ENCODE data around the gene SNED1.

The SNED1 gene

DNA sequence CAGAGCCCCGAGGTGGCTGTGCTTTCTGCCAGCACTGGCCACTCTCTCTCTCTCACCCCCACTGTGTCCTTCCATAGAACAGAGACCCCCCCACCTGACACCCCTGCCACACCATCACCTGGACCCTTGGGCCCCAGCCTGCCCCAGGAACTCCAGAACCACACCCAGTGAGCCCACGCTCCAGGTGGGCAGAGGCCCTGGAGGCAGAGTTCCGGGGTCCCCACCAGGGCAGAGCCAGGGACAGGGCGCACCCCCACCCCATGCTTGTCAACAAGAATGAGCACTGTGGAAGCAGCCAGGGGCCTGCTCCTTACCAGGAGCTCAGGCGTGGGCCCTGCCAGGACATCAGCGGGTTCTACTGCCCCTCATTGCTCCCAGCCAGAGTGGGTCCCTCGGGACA is 136.3 kb downstream of the SNED1 start:
- Mint-ChIP-seq H3K27me3 (no peaks in the 10 kb centered on the region), H3K4me1 (peaks cover 26% of the 10 kb centered on the region), H3K4me3 (no peak overlapping the region), H3K36me3 (peaks cover 82% of the 10 kb centered on the region), H3K27ac (no peak overlapping the region), H3K9me3 (no peaks in the 10 kb centered on the region)
- ATAC-seq = peak; percentile 5

DNA sequence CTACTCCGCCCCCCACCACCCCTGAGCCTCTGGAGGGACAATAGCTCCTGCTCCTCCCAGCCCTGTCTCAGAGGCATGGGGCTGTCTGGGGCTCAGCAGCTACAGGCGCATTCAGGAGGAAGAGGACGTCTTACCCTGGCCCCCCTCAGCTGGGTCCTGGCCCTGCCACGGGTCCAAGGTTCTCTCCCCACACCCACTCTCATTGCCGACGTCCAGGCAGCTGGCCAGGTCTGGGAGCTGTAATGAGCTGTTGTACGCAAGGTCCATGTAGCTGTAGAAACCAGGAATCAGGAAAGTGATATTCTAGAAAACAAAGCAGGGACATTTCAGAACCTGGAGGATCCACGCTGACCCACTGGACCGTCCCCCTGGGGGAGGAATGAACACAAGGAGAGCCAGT is 137.3 kb downstream of the SNED1 start:
- ATAC-seq = no peak
- Mint-ChIP-seq H3K27ac (no peak overlapping the region), H3K4me3 (no peak overlapping the region), H3K9me3 (no peaks in the 10 kb centered on the region), H3K27me3 (no peaks in the 10 kb centered on the region), H3K36me3 (peaks cover 82% of the 10 kb centered on the region), H3K4me1 (peaks cover 16% of the 10 kb centered on the region)

DNA sequence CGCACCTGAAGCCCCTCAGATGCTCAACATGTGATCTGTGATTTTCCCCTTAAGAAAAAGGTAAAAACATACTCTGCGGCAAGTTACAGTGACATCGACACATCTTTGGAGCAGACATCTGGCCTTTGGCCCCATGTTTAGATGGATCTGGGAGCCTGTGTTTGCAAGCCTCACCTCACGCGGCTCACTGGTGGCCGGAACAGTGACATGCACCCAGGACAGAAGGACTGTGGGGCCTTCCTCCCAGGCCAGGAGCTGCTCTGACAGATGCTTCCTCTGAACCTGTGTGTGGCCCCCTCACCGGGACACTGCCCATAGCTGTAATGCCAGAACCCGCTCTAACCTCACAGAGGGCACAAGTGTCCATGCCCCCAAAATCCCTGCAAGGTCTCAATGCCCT is 137.8 kb downstream of the SNED1 start:
- Mint-ChIP-seq H3K27me3 (no peaks in the 10 kb centered on the region), H3K4me1 (peaks cover 15% of the 10 kb centered on the region), H3K27ac (no peak overlapping the region), H3K36me3 (peaks cover 83% of the 10 kb centered on the region), H3K9me3 (no peaks in the 10 kb centered on the region), H3K4me3 (no peak overlapping the region)
- no peak for ATAC-seq

DNA sequence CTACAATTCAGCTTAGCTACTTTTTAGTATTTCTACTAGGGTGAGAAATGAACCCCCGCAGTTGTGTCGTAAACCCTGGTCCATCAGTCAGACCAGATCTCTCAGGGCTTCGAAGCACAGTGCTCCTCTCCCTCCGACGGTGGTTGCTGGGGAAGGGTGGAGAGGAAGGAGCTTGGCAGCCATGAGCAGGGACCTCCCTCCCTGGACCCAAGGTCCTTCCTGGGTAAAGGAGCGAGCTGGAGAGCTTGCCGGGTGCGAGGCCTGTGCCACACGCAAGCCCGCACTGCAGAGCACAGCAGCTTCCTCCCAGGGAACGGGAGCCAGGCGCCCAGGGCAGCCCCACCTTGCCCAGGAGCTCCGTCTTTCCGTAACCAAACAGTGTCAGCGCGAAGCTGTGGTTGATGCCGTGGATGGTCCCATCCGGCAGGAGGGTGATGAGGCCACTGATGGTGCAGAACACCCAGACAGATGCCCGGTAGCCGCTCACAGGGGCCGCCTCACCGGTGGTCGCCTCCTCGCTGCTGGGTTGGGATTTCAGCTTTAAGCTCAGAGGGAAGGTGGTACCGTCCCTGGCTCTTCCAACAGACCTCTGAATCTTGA is 138.3 kb downstream of the SNED1 start:
- Mint-ChIP-seq H3K36me3 (peaks cover 88% of the 10 kb centered on the region), H3K4me3 (no peak overlapping the region), H3K9me3 (no peaks in the 10 kb centered on the region), H3K27ac (no peak overlapping the region), H3K4me1 (peaks cover 18% of the 10 kb centered on the region), H3K27me3 (no peaks in the 10 kb centered on the region)
- ATAC-seq = no peak

DNA sequence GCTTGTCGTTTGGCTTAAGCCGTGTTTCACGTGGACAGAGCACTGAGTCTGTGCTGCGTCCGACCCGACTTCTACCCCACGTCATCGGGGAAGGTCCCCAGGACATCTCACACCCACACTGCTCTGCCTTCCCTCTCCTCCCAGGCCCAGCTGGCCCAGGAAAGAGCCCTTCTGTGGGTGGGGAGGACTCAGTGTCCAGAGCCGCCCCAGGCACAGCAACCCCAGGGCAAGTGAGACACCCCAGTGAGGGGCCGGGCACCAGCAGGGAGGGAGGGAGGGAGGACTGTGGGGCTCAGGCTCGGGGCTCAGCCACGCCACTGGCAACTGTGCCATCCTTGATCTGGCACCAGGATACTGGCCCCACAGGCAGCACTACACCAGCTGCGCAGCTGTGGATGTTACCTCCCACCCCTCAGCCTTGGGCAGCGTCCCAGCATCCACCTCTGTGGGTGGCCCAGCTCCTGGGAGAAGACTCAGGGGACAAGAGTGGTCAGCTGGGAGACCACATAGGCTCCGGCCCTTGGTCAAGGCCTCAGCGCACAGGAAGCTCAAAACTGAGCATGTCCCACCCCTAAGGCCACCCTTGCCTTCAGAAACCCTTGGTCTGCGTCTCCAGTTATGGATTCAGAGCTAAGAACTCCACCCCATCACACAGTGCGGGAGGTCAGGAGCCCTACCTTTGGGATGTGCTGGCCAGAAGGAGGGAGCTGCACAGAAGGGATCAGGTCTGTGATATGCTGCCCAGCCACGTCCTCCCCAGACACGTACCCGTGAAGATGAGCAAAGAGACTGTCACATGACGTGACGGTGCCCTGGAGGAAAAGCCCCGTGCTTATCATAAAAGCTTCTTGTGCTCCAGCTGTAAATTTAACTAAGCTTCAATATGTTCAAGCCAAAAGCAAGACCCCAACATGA is 139.1 kb downstream of the SNED1 start:
- Mint-ChIP-seq H3K4me1 (peaks cover 22% of the 10 kb centered on the region), H3K27me3 (no peaks in the 10 kb centered on the region), H3K4me3 (no peak overlapping the region), H3K27ac (no peak overlapping the region), H3K9me3 (no peaks in the 10 kb centered on the region), H3K36me3 (peaks cover 92% of the 10 kb centered on the region)
- ATAC-seq = no peak

DNA sequence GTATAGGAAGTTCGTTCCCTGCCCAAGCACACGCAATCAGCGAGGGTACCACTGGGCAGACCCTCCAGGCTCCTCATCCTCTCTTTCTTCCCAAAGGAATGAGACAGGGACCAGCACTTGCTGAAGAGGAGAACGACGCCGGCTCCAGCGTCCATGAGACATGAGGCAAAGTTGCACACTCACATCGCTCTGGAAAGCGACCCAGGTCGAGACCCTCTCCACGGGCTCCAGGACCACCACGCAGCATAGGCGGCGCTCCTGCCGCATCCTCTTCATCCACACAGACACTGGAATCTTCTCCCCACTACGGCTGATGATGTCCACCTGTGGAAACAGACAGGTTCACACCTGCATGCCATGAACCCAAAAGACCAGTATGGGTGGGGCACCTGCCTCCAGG is 140.1 kb downstream of the SNED1 start:
- H3K27ac Mint-ChIP-seq = no peak overlapping the region
- no peaks in the 10 kb centered on the region for H3K27me3 Mint-ChIP-seq
- no peak overlapping the region for H3K4me3 Mint-ChIP-seq
- H3K4me1 Mint-ChIP-seq = peaks cover 12% of the 10 kb centered on the region
- no peaks in the 10 kb centered on the region for H3K9me3 Mint-ChIP-seq
- no peak for ATAC-seq
- H3K36me3 Mint-ChIP-seq = peaks cover 92% of the 10 kb centered on the region

DNA sequence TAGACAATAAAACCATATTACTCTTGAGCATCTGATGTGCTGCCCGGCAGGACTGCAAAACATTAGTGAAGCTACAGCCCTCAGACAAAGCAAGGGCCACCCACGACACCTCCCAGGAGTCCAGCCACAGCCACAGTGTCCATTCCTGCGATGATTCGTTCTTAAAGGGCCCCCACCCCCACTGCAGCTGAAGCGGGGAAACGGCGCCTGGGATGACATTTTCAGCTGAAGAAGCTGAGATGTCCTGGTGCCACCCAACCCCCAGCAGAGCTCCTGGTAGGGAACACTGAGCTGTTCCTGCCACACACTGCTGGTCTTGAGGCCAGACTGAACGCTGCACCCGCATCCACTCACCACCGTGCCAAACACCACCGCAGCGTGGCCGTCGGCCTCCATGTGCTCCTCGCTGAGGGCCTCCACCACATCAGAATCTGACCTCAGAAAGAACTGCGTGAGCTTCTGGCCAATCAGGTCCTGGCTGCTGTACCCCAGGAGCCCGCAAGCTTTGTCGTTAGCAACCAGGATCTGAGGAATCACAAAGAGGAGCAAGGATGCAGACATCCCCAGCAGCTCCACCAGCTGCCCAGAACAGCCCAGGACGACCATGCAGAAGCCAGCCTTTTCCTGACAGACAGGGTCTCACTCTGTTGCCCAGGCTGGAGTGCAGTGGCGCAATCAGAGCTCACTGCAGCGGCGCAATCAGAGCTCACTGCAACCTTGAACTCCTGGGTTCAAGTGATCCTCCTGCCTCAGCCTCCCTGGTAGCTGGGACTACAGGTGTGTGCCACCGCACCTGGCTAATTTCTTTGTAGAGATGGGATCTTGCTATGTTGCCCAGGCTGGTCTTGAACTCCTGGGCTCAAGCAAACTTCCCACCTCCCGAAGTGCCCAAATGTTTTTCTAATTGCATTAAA is 141.4 kb downstream of the SNED1 start:
- Mint-ChIP-seq H3K27me3 (no peaks in the 10 kb centered on the region), H3K27ac (no peak overlapping the region), H3K36me3 (peaks cover 94% of the 10 kb centered on the region), H3K9me3 (no peaks in the 10 kb centered on the region), H3K4me3 (no peak overlapping the region), H3K4me1 (peaks cover 15% of the 10 kb centered on the region)
- ATAC-seq = no peak

DNA sequence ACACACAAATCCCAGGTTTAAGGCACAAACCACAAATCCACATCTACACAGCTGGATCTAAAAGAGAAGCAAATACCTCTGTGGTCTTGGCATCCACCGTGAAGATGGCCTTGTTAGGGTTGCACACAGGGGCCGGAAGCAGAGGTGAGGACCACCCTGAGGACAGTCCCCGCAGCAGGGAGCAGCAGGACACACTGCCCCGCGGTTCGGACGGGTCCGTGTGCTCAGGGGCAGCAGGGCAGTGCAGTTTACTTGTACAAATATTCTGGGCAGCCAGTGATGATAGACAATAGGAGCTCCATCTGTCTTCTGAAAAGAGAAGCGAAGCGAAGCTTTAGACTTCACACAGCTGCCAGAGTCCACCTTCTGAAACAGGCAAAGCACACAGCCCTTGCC is 142.0 kb downstream of the SNED1 start:
- Mint-ChIP-seq H3K4me3 (no peak overlapping the region), H3K4me1 (peaks cover 18% of the 10 kb centered on the region), H3K9me3 (no peaks in the 10 kb centered on the region), H3K27ac (no peak overlapping the region), H3K36me3 (peaks cover 93% of the 10 kb centered on the region), H3K27me3 (no peaks in the 10 kb centered on the region)
- ATAC-seq = no peak

DNA sequence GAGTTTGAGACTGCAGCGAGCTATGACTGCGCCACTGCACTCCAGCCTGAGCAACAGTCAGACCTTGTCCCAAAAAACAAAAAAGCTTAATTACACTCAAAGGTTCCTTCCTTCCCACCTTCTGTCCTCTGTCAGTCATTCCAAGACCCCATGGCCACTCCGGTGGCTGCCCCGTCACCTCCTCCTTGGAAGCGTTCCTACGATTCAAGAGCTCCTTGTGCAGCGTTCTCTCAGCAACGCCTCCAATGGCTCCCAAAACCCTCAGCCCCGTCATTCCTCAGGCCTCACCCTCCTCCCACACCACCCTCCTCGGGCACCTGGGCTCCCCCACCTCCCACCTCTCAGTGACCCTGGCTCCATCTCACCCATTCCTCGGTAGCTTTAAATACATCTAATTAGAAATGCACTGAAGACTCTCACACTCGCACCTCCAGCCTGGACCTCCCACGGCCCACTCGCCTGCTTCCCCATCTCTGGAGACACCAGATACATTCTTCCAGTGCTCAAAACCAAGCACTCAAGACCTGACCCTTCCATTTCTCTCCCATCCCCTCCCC is 142.9 kb downstream of the SNED1 start:
- H3K36me3 Mint-ChIP-seq = peaks cover 85% of the 10 kb centered on the region
- peaks cover 22% of the 10 kb centered on the region for H3K4me1 Mint-ChIP-seq
- ATAC-seq = no peak
- no peaks in the 10 kb centered on the region for H3K27me3 Mint-ChIP-seq
- peak overlapping the region; percentile 14 for H3K27ac Mint-ChIP-seq
- H3K4me3 Mint-ChIP-seq = no peak overlapping the region
- no peaks in the 10 kb centered on the region for H3K9me3 Mint-ChIP-seq

DNA sequence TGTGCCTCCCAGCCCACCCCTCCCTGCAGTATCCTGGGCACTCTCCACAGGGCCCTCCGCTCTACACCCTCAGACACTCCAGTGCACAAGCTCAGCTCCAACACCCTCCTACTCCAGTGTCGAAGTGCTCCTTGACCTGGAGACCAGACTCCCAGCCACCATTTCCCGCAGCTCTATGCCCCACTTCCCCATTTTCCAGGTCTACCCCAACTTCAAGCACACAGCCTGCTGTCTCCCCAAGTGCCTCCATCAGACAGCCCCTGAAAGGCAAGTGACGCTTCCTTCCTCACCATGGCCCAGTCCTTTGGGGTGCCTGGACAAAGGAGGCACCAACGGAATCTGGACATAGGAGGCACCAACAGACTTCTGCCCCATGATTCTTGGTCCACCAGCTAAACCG is 143.6 kb downstream of the SNED1 start:
- no peak for ATAC-seq
- Mint-ChIP-seq H3K4me1 (peaks cover 27% of the 10 kb centered on the region), H3K4me3 (no peak overlapping the region), H3K27me3 (no peaks in the 10 kb centered on the region), H3K36me3 (peaks cover 77% of the 10 kb centered on the region), H3K27ac (peak overlapping the region; percentile 14), H3K9me3 (no peaks in the 10 kb centered on the region)

DNA sequence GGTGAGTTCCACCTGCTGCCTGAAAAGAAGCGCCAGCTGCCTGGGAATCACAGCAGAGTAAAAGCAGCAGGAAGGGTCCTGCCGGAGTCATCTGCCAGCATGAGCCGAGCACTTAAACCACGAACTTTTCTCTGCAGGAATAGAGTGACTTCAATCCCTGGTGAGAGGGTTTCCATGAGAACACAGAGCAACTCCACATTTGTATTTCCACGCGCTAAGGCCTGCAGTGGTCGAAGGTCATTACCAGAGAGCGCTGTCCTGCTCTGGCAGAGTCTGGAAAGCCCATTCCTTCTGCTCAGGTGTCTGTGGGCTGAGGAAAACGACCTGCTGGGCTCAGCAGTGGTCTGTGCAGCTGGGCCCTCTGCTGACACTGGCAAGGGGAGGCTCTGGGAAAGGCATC is 144.2 kb downstream of the SNED1 start:
- Mint-ChIP-seq H3K4me3 (no peak overlapping the region), H3K27me3 (no peaks in the 10 kb centered on the region), H3K9me3 (no peaks in the 10 kb centered on the region), H3K27ac (peak overlapping the region; percentile 14), H3K36me3 (peaks cover 75% of the 10 kb centered on the region), H3K4me1 (peaks cover 27% of the 10 kb centered on the region)
- no peak for ATAC-seq

Data from stimulated activated memory B cell treated with anti-CD40 and anti-IgM and Interleukin-4, amounts not matched to agents 10 μg/mL and 1 μg/mL and 100 μg/mL, for 72 hours (primary cell).